UCSD-AML1 (cell line): ENCODE results near the gene SACM1L.

Experiments
- DNase-seq: peaks from one replicate; lab custom pipeline; 2025; ENCODE audit not compliant: unreplicated experiment; lab: John Stamatoyannopoulos, UW

Gene SACM1L

GRCh38 chr3:45781841-45782240, 92.6 kb downstream of the SACM1L start:
- no peak for DNase-seq

GRCh38 chr3:45782381-45782780, 93.2 kb downstream of the SACM1L start:
- DNase-seq: no peak

GRCh38 chr3:45783667-45784066, 94.5 kb downstream of the SACM1L start:
- DNase-seq: no peak

- no peak for DNase-seq
These were observed 96.5 kb downstream of the SACM1L start for GRCh38 chr3:45785605-45786150.

- DNase-seq: no peak
These were observed 97.8 kb downstream of the SACM1L start for GRCh38 chr3:45786801-45787495.

GRCh38 chr3:45787551-45787950, 98.4 kb downstream of the SACM1L start:
- DNase-seq: no peak

- DNase-seq: no peak
These were observed 100.1 kb downstream of the SACM1L start for GRCh38 chr3:45789235-45789812.

- DNase-seq: no peak
These were observed 101.4 kb downstream of the SACM1L start for GRCh38 chr3:45790596-45790995.

GRCh38 chr3:45792036-45792435, 102.8 kb downstream of the SACM1L start:
- DNase-seq: no peak

- DNase-seq: no peak
These were observed 103.4 kb downstream of the SACM1L start for GRCh38 chr3:45792516-45793172.

GRCh38 chr3:45793482-45794176, 104.4 kb downstream of the SACM1L start:
- no peak for DNase-seq

- no peak for DNase-seq
These were observed 105.0 kb downstream of the SACM1L start for GRCh38 chr3:45794177-45794560.

- DNase-seq: no peak
These were observed 105.5 kb downstream of the SACM1L start for GRCh38 chr3:45794660-45795059.
